Fibroblast of skin of abdomen (primary cell): ENCODE measurements around the gene TRIM50.
A peak's percentile ranks its signal among the peaks of the same experiment; 100 is the strongest.
"Not testable (repeated sequence)": the region's sequence is repeated elsewhere in the genome, so short reads cannot be mapped to it uniquely, and the experiment has no call there.

Experiments used
- DNase-seq: peaks from one replicate; pipeline ENCODE4 v3.0.0-alpha.2; 2013

TRIM50 gene

DNA sequence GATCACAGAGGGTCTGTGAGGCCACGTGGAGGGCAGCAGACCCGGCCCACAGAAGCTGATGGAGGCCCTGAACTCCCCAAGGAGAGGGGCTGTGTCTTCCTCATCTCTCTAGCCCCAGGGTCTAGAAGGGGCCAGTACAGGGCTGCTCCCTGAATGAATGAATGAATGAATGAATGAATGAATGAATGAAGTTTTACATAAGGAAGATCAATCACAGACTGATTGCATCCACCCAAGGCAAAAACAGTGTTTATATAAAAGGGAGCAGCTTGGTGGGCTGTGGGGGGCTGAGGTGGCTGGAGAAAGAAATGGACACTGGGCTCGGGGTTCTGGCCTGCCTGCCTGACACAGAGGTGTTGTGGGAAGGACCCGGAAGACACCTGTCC lies 14.4 kb downstream of the TRIM50 start:
- DNase-seq = no peak

DNA sequence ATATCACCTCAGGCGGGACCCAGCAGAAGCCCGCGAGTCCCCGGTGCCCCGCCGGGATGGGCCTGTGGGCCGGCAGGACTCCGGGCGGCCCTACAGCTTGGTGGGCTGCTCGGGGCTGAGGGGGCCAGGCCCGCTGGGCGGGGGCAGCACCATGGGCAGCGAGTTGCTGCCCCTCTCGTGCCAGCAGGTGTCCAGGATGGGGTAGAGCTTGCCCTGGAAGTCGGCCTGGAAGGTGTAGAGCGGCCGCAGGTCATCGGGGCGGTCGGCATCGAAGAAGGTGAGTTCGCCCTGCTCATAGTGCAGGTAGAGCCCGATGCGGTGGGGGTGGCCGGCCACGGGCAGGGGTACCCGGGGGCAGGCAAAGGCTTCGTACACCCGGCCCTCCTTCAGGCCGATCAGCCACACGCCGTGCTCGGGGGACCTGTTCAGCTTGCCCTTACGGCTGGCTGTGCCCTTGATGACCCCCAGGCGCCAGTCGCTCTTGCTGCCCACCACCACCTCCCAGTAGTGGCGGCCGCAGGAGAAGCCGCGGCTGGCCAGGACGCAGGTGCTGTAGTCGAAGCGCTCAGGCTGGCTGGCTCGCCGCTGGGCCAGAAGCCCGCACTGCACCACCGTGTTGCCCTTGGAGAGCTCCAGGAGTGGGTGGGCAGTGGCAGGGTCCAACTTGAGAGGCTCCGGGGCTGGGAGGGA lies 14.9 kb downstream of the TRIM50 start:
- no peak for DNase-seq

DNA sequence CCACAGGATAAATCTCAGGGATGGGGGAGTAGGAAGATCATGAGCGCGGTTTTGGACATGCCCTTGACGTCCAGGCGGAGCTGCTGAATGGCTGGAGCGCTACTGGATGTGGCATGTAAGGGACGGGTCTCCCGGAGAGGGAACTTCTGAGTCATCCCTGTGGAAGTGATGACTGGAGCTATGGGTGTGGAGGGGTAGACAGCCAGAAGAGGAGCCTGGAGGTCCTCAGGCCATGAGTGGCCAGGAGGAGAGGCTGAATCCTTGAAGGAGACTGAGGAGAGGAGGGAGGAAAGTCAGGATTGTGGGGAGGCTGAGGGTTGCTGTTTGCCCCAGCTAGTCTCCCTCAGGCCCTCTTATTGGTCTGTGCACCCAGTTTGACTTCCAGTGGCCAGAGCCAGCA lies 16.5 kb downstream of the TRIM50 start:
- DNase-seq = not testable (repeated sequence)

DNA sequence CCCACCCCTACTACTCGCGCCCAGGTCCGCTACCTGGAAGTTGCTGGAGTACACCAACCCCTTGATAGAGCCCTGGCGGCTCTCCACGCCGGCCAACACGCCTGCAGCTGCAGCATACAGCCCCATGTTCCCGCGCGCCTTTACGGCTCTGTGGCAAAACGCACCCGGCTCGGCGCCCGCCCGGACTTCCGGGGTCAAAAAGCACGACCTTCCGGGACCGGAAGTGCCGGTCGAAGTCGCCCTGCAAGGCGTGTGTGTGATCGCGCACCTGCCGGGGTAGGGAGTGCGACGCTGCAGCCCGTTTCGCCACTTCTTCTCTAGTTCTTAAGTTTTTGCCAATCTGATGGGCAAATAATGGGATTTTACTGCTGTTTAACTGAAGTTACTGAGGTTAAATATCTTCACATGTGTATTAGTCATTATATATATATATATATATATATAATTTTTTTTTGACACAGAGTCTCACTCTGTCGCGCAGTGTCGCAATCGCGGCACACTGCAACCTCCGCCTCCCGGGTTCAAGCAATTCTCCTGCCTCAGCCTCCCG lies 19.1 kb downstream of the TRIM50 start, which contains the start of gene NSUN5:
Gene NSUN5 (minus strand): TSS at position 162 of the 550 bp plus-strand sequence. CDS start 36 bp downstream, at position 126.
- peak; percentile 56 for DNase-seq

DNA sequence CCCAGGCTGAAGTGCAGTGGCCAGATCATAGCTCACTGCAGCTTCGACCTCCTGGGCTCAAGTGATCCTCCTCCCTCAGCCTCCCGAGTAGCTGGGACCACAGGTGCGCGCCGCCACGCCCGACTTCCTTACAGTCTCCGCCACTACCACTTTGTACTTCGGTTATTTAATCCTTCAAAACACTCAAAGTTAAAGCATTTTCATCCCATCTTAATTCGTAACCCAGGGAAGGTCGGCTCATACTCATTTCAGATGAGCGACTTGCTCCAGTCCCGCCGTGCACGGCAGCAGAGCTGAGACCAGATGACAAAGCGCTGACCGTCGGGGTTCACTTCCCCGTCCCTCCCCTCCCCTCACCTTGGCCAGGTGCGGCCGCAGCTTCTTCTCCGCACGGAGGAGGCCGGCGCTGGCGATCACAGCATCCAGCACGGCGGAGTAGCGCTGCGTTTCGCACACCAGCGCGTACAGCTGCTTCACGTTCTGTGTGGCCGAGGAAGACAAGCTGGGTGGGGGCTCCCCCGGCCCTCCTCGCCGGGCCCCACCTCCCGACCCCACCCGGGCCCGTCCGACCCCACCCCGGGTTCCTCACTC lies 19.7 kb downstream of the TRIM50 start:
- DNase-seq = no peak

DNA sequence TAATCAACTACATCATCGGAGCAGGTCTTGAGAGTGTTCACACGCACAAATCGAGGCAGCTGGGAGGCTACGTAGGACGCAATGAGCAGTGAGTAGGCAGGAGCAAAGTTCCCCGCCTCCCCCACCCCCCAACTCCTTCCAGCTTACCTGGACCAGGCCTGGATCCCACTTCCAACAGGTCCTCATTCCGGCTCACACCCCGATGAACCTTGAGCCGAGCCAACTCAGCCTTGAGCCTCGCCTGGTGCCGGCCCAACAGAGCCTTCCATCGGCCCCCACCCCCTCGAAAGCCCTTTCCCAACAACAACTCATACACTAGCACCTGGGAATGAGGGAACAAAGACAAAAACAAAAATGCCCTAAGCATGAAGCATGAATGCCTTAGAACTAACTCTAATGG lies 20.4 kb downstream of the TRIM50 start:
- DNase-seq = no peak

DNA sequence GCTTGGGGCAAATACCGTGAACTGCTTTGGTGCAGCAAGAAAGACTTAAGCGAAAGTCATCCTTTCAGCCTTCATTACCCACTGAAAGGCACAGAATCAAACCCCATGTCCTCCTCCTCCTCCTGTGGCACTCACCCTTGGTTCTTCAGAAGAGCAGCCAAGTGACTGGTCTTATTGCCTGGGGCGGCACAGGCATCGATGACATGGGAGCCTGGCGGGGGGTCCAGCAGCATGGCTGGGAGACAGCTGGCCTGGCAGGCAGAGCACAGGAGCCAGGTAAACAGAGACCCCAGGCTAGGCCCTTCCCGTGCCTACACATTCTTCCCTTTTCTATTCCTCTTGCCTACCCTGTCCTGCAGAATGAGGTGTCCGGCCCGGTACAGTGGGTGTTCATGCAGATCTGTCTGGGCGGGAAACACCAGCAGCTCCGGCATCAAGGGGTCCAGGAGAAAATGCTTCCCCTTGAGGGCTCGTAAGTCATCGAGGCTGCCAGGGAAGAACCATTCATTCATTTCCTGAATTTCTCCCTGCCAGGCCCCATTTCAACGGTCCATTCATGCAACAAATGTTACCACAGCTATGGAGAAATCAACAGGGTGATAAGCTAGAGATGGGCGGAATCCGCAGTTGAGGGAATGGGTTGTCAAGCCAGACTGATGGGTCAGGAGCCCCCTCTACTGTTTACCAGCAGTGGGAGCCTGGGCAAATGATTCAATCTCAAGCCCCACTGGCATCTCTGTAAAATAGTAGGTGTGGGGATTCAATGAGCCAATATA lies 23.1 kb downstream of the TRIM50 start:
- DNase-seq = not testable (repeated sequence)

DNA sequence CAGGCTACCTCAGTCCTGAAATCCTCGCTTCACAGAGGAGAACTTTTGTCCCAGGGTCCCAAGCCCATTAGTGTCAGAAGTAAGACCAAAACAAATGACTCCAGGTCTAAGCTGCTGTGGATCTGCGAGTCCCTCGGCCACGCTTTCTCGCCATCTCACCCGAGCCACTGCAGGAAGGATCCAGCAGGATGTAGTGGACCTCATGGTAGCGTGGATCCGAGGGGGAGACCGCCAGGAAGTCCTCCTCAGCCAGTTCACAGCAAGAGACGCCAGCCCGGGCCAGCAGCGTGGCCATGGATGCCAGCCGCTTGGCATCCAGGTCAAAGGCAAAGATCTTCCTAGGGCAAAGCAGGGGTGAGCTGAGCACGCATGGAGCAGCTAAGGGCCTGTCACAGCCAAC lies 23.8 kb downstream of the TRIM50 start:
- no peak for DNase-seq

DNA sequence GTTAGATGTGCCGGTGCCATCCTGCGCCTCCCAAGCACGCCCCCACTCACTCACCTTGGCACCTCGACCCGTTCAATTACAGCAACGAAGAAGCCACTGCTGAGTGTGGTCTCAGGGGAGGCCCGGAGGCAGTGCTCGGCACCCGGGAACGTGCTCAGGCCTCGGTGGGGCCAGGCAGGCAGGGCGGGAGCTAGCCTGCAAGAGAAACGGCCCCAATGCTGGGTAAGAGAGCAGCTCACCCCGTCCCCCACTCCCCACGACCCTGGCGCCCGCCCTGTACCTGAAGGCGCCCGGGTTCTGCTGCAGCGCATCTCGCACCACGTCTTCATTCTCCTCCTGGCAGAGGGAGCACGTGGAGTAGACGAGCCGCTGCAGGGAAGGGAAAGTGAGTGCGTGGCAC lies 24.3 kb downstream of the TRIM50 start:
- no peak for DNase-seq

DNA sequence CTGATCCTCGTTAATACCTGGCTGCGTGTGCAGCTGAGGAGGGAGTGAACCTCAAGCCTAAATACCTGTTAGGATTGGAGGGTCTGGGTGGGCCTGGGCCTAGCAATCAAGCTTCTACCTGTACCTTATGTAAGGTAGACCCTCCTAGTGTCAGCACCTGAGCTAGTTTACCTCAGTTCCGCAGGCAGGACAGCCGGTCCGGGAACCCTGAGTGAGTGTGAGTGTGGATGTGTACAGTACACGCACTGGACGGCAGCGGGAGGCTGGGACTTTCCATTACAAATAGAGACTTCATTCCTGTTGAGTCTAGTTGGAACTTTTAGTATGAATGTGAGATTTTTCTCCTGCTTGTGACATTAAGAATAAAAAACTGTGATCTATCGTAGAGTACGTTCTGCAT lies 25.0 kb downstream of the TRIM50 start:
- DNase-seq = not testable (repeated sequence)

DNA sequence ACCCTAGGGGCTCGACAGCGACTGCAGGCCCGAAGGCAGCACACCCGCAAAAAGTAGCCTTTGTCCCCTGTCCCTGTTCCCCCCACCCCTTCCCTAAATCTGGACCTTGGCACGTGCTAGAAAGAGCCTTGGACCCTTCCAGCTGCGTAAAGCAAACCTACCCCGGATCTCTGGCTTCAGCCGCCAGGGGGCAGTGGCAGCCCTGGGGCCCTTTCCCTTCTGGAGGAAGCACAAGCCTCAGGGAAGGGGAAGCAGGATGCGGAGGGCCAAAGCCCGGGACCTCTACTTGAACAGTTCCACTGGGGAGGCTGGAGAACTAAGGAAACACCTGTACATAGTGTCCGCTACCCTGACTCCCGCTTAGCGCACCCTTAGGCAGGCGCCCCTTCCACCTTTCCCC lies 26.8 kb downstream of the TRIM50 start:
- not testable (repeated sequence) for DNase-seq

DNA sequence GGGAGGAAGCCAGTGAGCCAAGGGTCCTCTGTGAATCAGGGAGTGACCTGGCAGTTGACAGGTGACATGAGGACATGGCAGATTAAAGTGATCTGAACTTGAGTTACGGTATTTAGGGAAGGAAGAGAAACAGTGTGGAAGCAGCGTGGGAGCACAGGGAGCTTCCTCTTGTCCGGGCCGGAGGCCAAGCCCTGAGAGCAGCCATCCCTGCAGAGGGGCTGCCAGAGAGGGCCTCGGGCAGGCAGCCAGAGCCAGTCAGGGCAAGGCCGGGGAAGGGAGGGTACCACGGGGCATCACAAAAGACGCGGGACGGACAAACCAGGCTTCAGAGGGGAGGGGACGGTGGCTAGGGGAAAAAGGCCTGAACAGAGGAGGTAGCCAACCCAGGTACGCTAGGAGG lies 28.1 kb downstream of the TRIM50 start:
- DNase-seq = not testable (repeated sequence)

DNA sequence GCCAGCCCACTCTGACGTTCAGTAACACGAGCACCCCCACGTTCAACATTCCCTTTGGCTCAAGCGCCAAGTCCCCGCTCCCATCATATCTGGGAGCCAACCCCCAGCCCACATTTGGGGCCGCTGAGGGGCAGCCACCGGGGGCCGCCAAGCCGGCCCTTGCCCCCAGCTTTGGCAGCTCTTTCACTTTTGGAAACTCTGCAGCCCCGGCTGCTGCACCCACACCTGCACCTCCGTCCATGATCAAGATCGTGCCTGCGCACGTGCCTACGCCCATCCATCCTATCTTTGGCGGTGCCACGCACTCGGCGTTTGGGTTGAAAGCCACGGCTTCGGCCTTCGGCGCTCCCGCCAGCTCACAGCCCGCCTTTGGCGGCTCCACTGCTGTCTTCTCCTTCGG lies 30.2 kb downstream of the TRIM50 start:
- DNase-seq = not testable (repeated sequence)

DNA sequence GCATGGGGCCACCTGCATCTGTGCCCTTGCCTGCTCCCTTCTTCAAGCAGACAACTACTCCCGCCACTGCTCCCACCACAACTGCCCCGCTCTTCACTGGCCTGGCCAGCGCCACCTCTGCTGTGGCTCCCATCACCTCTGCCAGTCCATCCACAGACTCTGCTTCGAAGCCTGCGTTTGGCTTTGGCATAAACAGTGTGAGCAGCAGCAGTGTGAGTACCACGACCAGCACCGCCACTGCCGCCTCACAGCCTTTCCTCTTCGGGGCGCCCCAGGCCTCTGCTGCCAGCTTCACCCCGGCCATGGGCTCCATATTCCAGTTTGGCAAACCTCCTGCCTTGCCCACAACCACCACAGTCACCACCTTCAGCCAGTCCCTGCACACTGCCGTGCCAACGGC lies 30.6 kb downstream of the TRIM50 start:
- DNase-seq = not testable (repeated sequence)

DNA sequence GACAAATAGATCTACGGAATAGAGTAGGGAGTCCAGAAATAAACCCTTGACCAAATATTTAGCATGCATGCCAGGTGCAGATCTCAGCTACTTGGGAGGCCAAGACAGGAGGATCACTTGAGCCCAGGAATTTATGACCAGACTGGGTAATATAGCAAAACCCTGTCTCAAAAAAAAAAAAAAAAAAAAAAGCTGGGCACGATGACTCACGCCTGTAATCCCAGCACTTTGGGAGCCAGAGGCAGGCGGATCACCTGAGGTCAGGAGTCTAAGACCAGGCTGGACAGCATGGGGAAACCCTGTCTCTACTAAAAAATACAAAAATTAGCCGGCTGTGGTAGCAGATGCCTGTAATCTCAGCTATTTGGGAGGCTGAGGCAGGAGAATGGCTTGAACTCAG lies 50.7 kb downstream of the TRIM50 start:
- not testable (repeated sequence) for DNase-seq

DNA sequence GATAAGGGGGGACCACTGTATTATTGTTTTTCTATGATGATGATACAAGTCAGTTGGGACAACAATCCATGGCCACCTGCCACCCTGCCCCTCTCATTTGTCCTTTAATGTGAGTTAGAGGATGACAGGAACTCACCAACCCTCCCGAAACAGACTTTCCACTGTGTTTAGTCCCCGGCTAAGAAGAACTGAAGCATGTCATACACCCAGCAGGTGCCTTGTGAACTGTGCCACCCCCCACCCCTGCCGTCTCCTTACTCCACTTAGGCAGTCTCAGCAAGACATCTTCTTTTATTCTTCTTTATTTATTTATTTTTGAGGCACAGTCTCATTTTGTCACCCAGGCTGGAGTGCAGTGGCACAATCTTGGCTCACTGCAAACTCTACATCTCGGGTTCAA lies 60.1 kb downstream of the TRIM50 start:
- not testable (repeated sequence) for DNase-seq

DNA sequence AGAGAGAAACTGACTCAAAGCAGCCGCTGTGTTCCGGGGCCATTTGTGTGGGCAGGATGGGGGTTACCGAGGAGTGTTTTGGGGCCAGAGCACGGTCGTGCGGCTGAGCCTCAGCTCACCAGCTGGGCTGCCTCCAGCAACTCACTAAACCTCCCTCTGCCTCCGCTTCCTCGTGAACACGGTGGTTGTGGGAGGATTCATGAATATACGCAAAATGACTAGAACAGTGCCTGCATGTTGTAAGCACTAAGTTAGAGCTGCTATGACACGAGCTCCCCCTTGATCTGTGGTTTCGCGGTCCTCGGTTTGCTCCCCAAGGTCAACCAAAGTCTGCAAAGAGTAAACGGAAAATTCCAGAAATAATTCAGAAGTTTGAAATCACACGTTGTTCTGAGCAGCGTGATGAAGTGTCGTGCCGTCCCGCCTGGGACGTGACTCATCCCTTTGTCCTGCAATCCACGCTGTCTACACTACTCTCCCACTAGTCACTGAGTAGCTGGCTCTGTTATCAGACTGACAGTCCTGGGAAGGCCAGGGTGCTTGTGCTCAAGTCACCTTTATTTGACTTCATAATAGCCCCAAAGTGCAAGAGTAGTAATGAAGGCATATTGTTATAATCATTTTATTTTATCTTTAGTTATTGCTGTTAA lies 61.0 kb downstream of the TRIM50 start:
- DNase-seq = not testable (repeated sequence)
